Activated CD4-positive, alpha-beta T cell treated with anti-CD3 and anti-CD28 coated beads, Interleukin-2, amount 50 U/mL, for 16 hours (primary cell): ENCODE results near the gene GLOD5.
A peak's percentile ranks its signal among the peaks of the same experiment; 100 is the strongest.

ENCODE experiments used
- DNase-seq: peaks from one replicate; pipeline ENCODE4 v3.0.0-alpha.2; 2020

Gene GLOD5

DNA sequence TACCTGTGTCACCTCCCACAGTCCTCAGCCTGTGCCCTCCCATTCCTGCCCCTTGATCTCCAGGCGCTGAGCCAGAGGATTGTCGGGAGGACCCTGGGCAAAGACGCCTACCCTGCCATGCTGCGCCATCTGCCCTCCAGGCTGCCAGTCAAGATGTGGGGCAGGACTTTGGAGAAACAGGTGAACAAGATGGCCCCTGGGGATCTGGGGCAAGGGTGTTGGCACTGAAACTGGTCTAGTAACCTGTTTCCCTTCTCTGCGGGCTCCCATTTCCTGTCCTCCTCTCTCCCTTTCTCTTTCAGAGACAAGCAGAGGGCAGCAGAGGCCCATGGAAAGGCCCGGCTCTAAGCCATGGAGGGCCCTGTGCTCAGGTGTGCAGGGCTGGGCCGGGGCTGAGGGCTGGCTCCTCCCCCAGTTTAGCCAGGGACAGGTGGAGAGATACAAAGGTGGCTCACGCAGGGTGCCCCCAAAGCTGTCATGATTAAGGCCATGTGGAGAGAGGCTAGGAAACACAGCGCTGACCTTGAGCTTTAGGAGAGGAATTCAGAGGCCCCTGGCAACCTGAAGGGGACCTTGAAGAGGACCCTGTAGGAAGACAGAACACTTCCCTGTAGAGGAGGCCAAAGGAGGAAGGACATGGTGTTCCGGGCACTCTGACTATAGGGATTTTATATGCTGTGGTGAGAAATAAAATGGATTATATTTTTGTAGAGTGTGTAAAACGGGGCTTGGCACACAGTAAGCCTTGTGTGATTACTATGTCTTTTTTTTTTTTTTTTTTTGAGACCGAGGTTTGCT lies at the start of gene GLOD5:
TSS of gene GLOD5 (plus strand) at position 74 of the 798 bp plus-strand sequence. CDS start at position 118, 44 bp downstream.
- DNase-seq: peak; percentile 6

DNA sequence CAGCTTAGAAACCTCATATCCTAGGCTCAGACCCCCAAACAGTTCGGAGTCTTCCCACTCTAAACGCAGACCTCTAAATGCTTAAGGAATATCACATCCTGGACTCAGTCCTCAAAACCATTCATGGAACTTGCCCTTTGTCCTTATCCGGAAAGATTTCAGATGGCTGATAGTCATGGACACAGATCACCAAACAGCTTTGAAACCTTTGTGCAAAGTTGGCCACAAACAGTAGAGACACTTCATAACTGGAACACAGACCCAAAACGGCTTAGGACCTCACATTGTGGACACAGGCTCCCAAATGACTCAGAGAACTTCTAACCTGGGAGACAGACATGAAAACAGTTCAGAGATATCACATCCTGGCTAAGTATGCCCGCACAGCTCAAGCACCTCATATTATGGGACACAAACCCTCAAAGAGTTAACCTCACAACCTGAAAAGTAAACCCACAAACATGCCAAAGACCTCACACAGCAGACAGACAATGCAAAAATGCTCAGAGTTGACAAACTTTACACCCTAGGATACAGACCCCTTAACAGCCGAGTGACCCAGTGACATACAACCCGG lies 49.5 kb upstream of the GLOD5 start:
- DNase-seq: no peak

DNA sequence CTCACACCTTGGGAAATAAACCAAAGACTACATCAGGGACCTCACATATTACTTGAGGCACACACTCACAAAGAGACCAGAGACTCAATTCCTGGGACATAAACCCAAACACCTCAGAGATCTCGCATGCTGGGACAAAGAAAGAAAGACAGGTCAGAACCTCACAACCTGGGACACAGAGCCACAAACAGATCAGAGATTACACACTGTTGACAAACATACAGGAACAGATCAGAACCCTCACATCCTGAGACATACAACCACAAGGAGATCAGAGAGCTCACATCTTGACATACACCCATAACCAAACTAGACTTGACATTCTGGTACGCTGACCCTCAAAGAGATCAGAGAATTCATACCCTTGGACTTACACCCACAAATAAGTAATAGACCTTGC lies 47.7 kb upstream of the GLOD5 start:
- DNase-seq: no peak

DNA sequence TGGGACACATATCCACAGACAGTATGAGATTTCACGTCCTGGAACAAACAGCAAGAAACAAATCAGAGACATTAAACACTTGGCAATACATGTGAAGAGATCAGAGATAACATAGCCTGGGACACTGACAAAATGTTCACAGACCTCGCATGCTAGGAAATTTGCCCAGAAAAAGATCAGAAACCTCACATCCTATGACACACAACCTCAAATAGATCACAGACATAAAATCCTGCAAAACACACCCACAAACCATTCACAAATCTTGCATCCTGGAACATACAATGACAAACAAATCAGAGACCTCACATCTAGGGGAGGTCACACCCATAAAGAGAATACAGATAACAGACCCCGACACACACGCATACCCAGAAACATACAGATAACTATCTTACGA lies 47.0 kb upstream of the GLOD5 start:
- DNase-seq: no peak

DNA sequence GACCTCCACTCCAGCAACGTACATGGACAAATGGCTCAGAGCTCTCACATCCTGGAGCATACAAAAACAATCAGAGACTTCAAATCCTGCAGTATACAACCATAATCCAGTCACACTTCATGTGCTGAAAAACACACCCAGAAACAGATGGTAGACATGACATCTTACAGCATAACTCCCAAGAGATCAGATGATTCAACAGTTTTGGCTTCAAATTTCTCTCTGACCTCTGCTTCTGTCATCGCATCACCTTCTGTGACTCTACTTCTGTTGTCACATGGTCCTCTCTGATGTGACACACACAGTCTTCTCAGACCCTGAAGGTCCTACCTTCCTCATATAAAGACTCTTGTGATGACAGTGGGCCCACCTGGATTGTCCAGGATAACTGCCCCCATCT lies 46.5 kb upstream of the GLOD5 start:
- no peak for DNase-seq

DNA sequence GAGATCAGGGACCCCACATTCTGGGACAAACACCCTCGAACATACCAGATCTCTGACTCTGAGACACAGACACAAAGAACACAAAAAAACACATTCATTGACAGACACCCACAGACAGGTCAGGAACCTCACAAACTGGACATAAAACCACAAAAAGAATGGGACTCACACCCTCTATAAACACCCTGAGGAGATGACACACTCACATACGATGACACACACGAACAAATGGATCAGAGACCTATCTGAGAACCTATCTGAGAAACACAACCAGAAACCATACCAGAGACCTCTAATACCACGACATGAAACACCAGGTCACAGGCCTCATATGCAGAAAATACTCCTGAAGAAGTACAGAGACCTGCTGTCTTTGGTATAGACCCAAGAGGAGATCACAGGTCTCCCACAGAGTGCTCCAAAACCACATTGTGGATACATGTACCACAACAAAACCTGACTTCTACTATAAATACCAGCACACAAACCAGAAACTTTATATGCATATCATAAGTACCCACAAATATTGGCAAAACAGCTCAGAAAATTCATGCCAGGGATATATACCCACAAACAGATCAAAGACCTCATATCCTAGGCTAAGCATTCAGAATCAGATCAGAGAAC lies 45.6 kb upstream of the GLOD5 start:
- DNase-seq: no peak

DNA sequence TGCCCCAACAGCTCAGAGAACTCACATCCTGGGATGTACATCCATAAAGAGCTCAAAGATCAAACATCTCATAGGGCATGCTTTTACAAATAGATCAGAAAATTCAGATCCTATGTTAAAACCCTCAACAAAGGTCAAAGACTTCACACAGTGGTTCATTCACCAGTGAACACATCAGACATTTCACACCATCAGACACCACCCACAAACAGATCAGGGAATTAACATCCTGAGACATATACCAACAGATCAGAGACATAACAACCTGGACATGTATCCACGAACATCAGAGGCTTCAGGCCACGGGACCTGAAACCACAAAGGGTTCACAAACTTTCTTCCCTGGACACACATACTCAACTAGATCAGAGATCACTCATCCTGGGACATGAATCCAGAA lies 41.6 kb upstream of the GLOD5 start:
- DNase-seq: no peak

DNA sequence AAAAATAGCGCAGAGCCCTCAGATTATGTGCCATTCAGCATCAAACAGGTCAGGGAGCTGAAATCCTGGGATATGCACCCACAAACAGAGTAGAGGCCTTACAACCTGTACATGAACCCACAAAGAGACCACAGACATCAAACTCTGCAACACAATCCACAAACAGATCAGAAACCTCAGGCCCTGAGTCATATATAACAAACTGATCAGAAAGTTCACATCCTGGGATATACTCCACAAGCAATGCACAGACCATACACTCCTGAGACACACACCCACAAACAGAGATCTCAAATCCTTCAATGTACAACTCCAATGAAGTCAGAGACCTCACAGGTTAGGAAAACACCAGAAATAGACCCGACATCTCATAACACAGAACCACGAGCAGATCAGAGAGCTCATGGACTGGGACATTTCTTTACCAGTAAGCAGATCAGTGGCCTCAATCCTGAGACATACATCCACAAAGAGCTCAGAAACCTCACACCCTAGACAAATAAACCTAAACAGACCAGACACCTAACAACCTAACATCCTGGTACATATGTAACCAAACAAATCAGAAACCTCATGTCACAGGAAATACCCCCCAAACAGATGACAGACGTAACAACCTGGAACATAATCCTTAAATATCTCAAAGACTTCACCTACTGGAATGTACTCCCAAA lies 40.8 kb upstream of the GLOD5 start:
- no peak for DNase-seq

DNA sequence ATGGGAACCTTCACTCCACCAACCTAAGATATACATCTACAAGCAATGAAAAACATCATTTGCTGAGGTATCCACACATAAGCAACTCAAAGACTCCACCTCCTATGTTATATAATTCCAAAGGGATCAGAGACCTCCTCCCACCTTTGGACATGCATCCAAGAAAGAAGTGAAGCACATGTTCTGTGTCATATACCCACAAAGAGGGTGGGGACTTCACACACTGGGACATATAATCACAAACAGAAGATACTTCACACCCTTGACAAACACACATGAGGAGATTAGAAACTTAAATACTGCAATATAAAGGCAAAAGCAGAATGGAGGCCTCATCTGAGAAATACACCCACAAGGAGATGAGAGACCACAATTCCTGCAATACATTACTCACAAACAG lies 39.6 kb upstream of the GLOD5 start:
- DNase-seq: no peak

DNA sequence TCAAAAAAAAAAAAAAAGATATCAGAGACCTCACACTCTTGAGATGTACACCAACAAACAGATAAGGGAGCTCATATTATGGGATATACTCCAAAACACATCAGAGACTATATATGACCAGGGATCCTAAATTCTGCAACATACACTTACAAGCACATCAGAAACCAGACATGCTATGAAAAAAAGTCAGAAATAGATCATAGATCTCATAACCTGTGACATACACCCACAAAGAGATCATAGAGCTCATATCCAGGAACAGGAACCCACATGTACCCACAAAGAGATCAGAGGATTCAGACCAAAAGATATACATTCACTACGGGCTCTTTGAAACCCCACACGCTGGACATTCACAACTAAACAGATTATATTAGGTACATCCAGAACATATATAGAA lies 35.0 kb upstream of the GLOD5 start:
- DNase-seq: no peak

DNA sequence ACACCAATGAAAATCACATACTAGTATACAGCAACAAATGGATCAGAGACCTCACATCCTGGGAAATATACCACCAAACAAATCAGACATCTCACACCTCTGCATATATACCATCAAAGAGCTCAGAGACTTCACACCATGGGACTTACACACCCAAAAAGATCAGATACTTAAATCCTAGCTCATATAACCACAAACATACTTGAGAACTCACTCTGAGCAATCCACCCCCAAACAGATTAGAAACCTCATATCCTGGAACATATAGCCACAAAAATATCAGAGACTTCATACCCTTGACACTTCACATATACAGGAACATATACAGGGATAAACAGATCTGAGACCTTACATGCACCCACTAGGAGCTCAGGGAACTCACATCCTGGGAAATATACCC lies 32.9 kb upstream of the GLOD5 start:
- no peak for DNase-seq

DNA sequence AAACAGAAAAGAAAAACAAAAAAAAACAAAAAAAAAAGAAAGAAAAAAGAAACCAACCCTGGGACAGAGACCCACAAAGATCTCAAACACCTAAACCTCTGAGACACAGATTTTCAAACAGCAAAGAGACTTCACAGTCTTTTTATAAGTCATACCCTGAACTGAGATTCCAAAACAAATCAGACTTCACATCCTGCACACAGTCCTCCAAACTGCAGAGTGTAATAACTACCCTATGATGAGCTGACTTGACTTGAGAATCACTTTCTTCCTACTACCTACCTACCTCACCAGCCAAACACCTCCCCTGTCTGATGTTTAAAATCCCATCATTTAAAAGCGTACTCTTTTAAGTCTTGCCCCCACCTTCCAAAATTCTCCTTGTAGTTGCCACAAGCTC lies 25.2 kb upstream of the GLOD5 start:
- no peak for DNase-seq

DNA sequence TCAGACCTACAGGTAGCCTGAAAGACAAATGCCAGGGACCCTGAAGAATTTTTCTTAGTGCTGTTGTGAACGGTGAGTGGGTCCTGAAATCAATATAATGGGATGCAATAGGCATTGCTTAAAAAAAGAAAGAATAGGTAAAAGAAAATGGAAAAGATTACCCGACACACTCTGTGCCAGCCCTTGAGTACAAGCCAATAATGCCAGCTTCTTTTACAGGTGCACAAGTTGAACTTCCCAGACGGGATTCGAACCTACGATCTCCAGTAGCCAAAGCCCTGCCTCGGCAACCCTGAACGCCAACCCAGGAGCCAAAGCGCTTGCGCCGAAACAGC lies 24.7 kb upstream of the GLOD5 start:
- DNase-seq: no peak

DNA sequence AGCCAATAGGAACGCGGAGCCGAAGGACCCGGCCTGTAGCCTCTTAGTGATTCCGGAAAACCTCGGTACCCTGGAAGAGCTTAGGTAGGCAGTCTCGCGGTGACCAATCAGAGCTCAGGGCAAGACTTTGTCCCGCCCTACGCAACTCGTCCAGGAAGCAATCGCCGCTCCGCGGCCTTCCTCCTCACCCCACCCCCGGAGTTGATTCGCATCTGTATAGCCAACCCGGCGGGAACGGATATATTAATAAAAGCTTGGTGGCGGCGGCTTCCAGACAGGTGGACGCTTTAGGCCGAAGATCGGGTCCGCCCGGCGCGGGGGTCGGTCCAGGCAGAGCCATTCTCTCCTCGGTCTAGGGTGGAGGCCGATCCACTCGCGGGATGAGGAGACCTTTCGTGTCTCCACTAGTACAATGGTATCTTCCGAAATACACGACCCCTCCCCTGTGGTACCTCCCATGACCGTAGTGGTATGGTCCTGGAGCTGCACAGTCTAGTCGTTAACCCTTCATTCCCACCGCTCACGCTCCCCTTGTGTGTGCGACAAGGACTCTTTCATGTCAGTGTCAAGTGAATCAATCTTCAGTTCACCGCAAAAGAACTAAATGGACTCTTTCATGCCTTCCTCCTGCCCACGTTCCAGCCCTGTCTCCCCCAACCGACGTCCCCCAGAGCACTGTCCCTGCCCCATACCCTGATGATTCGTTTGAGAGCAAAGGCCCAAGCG lies 24.2 kb upstream of the GLOD5 start:
- peak; percentile 95 for DNase-seq

DNA sequence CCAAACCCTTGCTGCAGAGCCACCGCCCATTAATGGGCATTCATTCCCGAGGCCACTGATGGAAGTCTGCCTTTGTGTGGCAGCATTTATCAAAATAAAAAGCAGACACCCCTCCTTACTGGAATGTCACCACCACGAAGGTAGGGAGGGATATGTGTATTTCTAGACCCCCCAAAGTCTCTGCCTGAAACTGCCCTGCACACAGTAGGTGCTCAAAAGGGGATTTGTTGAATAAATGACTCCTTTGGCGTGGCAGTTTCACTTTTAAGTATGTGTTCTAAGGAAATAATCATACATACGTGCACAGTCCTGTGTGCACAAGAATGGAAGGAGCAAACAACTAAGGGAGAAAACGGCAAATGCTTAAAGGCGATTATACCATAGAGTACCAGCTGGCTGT lies 23.6 kb upstream of the GLOD5 start:
- no peak for DNase-seq

DNA sequence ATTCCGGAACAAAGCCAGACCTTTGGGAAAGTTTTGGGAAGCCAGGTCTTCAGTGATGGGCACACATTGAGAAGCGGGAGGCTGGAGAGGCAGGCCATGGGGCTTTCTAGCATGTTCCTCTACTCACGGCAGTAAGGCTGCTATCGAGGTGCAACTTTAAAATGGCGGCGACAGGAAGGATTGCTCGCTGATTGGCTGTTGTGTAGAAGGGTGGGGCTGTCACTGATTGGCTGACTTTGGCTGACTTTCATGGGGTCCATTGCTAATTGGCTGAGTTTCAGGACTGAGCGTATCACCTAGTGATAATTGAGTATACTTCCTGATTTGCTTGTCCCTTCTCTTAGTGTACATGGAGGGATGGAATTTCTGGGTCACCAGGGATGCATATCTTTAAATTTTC lies 19.7 kb upstream of the GLOD5 start:
- DNase-seq: no peak

DNA sequence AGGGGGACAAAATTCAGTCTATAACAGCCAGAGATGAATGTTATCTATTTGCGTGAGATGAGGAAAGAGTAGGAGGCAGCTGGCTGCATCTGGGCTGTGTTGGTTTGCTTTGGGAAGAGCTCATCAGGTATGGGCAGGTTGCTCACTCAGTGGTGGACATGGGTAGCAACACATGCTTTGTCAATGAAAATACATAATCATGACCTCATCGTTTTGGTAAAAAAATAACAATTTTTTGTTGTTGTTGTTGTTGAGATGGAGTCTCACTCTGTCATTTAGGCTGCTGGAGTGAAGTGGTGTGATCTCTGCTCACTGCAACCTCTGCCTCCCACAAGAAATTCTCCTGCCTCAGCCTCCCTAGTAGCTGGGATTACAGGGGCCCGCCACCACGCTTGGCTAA lies 16.3 kb upstream of the GLOD5 start:
- DNase-seq: no peak

DNA sequence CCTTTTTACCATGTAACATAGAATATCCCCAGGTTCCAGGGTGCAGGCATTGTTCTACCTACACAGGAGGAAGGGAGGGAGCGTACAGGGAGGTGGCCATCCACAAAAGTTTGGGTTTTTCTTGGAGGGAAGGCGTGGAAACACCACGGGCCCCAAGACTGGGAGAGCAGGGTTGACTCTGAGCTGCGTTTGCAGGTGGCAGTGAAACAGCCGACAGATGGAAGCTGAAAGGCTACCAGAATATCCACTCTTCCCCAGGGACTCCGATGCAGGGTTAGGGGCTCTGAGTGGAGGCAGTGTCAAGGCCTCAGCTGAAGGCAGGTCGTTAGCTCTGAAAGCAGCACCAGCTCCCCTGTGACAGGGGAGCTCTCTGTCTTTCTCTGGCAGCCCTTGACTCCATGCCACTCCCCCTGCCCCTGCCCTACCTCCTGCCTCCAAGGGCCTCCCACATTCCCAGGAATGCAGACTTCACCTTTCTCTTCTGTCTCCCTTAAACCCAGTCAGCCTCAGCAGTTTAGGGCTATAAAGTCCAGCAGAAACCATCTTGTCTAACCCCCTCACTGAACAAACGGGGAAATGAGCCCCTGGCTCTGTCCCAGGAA lies 14.0 kb upstream of the GLOD5 start:
- DNase-seq: no peak

DNA sequence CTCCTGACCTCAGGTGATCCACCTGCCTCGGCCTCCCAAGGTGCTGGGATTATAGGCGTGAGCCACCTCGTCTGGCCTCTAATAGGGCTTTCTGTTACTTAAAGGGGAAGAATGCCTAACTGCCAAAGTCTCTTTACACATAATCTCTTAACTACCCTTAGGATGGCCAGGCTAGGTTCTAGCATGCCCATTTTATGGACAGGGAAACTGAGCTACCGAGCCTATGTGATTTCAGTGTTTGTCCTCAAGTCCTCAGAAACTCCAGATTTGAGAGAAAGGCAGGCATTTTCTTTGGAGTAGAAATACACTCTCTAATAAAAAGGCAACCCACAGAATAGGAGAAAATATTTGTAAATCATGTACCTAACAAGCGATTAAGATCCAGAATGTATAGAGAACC lies 12.4 kb upstream of the GLOD5 start:
- DNase-seq: no peak

DNA sequence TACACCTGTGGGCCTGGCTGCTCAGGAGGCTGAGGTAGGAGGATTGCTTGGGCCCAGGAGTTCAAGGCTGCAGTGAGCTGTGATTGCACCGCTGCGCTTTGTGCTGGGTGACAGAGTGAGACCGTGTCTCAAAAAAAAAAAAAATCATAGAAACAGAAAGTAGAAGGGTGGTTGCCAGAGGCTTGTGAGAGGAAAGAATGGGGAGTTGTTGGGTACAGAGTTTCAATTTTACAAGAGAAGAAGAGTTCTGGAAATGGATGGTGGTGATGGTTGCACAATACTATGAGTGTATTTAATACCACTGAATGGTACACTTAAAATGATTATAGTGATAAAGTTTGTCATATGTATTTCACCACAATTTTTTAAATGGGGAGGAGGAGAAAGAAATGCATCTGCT lies 10.2 kb upstream of the GLOD5 start:
- DNase-seq: peak; percentile 62

DNA sequence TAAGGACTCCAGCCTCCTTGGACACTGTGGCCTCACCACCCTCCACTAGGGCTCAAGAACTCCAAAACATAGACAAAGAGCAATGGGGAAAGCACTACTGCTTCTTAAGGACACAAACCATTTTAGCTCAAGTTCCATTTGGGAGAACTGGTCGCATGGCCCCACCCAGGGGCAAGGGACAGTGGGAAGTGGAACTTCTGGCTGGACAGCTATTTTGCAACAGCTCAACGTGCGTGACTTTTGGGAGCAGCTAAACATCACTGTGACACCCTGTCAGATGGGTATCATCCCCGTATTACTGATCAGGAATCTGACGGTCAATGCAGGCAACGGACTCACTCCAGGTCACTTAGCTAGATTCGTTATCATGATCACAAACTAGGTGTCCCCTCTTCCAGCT lies 9.0 kb upstream of the GLOD5 start:
- no peak for DNase-seq

DNA sequence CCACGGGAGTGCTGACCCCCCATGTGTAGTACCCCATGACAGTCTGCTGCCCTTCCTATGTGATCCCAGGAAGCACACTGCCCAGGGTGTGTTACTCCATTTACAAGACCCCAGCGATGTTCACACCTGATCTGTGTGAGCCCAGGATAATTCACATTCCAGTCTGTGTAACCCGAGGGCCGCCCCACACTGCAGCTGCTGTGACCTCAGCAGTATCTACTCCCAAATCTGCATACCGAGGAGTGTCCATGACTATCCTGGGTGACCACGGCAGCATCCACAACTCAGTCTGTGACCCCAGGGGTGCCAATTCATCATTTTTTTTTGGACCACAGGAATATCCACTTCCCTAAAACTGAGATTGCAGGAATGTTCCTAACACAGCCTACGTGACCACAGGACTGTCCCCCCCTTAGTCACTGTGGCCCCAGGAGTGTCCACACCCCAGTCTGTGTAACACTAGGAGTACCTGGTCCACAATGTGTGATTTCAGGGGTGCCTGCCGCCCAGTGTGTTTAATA lies 7.8 kb upstream of the GLOD5 start:
- DNase-seq: no peak

DNA sequence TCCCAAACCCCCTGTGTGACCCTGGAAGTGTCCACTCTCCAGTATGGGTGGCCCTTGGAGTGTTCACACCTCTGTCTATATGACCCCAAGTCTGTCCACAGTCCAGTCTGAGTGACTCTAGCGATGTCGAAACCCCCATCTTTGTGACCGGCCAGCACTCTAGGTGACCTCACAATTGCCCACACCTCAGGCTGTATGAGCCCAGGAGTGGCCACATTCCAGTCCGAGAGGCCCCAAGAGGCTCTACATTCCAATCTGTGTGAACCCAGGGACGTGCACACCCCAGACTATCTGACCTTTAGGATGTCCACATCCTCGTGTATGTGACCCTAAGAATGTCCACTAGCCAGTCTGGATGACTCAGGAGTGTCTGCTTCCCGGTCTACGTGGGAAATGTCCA lies 7.3 kb upstream of the GLOD5 start:
- DNase-seq: no peak
